ENCODE data around the gene PLXNC1.

GRCh38 chr12:94260717-94261116 lies 112.3 kb downstream of the PLXNC1 start:
- TF ChIP-seq CTCF (IDR thresholded peaks at IDR 0.05; ENCODE audit: low read depth, low read length, missing input control) (no peak), REST (IDR thresholded peaks at IDR 0.05) (no peak), YY1 (IDR thresholded peaks at IDR 0.05) (no peak), SP1 (IDR thresholded peaks at IDR 0.05) (no peak), JUND (IDR thresholded peaks at IDR 0.05) (no peak), RAD21 (IDR thresholded peaks at IDR 0.05) (no peak), ATF3 (IDR thresholded peaks at IDR 0.05) (no peak), FOXA1 (IDR thresholded peaks at IDR 0.05) (no peak)
